ENCODE results near the gene NPAS4.
"Not testable (repeated sequence)": the region's sequence is repeated elsewhere in the genome, so short reads cannot be mapped to it uniquely, and the experiment has no call there.

The NPAS4 gene

DNA sequence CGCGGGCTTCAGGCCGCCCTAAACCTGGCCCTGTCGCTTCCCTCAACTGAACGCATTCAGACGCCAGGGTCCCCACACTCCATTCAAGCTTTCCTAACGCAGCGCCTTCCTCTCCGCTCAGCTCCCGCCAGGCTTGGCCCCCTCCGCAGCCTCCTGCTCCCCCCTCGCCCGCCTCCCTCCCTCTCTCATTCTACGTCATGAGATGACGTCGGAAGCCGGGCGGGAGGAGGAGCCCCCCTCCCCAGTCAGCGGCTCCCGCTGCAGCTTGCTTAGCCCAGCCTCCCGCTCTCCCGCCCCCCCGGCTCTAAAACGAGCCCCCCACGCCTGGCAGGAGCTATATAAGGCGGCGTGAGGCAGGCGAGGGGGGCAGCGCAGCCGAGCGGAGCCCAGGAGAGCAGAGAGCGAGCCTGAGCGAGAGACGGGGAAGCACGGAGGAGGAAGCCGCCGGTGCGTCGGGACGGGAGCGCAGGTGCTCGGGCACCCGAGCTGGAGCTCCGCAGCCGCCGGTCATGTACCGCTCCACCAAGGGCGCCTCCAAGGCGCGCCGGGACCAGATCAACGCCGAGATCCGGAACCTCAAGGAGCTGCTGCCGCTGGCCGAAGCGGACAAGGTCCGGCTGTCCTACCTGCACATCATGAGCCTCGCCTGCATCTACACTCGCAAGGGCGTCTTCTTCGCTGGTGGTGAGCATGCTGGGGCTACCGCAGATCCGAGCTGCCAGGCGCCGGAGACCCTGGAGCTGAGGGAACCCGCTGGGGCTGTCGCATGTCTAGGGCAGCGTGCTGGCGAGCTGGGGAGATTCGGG, at the start of gene NPAS4:
TSS of gene NPAS4 (plus strand) at position 365 of the 806 bp plus-strand sequence. CDS start at position 510, 145 bp downstream.
- DNase-seq (ENCODE audit: low read depth) = no peak

DNA sequence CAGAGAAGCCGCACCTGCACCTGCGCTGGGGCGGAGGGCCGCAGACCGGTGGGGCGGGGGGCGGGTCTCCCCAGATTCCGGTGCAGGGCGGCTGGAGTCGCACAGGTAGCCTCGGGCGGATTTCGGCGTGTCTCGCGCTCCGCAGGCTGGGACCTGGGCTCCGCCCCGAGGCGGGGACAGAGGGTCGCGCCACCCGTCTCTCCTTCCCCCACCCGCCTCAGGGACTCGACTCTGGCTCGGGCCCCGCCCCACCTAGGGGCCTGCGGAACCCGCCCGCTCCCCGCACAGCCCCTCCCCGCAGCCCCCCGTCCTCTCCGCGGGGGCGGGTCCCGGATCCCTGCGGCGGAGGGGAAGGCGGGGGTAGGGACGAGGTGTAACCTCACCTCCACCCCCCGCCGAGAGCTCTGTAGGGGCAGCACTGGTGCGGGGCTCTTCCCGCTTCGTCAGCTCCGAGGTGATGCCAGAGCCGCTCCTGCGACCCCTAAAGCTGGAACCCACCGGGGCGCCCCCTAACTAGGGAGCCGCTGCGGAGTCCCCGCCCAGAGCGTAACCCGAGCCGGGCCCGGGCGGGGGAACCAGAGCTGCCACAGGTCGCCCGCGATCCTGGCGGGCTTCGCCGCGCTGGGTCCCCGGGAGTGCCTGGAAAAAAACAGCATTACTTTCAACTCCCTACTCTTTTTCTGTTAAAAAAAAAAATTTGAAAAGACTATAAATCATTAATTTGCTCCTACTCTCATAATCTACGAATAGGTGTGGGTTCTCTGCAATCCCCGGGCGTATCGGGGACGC, 49.0 kb upstream of the NPAS4 start, which contains the start of gene SLC29A2:
TSS of gene SLC29A2 (minus strand) at position 134 of the 789 bp plus-strand sequence. CDS start 169 bp downstream, outside the sequence.
- peak; percentile 51 for DNase-seq (ENCODE audit: low read depth)

DNA sequence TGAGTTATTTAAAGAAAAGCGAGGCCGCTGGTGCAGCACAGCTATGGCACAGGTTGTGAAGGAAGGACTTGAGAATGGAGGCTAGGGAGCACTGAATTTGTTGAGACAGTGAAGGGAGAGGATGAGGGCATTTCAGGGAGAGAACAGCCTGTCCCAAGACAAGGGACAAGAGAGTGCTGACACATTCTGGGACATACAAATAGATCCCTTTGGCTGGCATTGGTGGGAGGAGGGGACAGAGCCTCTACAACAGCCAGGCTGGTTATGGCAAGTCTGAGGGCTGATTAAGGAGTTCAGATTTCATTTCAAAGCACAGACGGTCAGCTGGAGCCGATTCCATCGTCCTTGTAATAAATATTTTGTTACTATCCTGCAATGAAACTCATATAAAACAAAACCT, 47.6 kb upstream of the NPAS4 start:
- no peak for DNase-seq (ENCODE audit: low read depth)

DNA sequence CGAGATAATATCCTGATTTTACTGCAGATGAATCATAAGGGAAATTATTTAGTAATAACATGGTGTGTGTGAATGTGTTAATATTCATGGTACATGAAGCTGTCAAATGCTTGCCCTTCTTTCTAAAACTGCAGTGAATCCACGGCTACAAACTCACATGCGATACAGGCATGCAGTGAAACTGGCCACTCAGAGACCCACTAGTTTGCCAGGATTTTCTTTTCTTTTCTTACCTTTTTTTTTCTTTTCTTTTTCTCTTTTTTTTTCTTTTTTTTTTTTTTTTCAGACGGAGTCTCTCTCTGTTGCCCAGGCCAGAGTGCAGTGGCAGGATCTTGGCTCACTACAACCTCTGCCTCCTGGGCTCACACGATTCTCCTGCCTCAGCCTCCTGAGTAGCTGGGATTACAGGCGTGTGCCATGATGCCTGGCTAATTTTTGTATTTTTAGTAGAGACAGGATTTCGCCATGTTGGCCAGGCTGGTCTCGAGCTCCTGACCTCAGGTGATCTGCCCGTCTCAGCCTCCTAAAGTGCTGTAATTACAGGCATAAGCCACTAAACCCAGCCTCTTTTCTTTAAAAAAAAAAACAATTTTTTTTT, 47.0 kb upstream of the NPAS4 start:
- not testable (repeated sequence) for DNase-seq (ENCODE audit: low read depth)

DNA sequence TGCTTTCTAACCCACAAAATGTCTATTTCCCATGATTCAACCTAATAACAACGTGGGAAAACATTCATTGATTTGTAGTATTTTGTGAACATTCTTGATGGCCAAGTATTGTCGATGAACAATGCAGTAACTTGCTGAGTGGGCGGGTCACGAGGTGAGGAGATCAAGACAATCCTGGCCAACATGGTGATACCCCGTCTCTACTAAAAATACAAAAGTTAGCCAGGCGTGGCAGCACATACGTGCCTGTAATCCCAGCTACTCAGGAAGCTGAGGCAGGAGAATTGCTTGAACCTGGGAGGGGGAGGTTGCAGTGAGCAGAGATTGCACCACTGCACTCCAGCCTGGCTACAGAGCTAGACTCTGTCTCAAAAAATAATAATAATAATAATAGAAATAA, 40.6 kb upstream of the NPAS4 start:
- not testable (repeated sequence) for DNase-seq (ENCODE audit: low read depth)

DNA sequence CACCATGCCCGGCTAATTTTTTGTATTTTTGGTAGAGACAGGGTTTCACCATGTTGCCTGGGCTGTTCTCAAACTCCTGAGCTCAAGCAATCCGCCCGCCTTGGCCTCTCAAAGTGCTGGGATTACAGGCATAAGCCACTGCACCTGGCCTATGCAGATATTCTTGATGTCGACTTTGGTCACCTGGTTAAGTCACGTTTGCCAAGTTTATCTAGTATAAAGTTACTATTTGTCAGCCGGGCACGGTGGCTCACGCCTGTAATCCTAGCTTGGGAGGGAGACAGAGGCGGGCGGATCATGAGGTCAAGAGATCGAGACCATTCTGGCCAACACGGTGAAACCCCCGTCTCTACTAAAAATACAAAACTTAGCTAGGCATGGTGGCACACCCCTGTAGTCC, 36.5 kb upstream of the NPAS4 start:
- not testable (repeated sequence) for DNase-seq (ENCODE audit: low read depth)

DNA sequence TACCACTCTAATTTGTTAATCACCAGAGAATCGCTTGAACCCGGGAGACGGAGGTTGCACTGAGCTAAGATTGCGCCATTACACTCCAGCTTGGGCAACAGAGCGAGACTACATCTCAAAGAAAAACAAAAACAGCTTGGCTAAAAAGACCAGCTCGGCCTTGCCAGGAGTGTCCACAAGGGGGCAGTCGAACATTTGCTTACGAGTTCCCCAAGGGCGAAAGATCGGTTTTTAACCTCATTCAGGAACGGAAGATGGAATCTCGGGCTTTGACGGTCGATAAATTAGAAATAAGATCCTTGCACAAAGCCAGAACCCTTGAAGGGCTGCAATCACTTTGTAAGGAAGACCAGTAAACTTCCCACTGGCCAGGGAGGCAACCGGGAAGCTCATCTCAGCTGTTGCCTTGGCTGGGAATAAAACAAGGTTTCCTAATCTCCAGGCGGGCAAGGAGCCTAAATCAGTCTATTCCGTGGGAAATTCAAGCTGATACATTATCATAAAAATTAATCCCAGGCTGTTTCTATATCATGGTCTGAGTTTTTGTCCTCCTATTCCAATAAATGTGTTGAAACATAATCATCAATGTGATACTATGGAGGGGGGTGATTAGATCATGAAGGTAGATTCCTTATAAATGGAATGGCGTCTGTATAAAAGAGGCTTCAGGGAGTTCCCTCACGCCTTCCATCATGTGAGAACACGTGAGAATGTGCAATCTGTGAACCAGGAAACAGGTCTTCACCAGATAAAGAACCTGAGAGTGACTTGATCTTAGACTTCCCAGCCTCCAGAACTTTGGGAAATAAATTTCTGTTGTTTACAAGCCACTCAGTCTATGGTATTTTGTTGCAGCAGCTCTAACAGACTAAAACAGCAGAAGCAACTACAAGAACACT, 34.4 kb upstream of the NPAS4 start:
- peak; percentile 67 for DNase-seq (ENCODE audit: low read depth)

DNA sequence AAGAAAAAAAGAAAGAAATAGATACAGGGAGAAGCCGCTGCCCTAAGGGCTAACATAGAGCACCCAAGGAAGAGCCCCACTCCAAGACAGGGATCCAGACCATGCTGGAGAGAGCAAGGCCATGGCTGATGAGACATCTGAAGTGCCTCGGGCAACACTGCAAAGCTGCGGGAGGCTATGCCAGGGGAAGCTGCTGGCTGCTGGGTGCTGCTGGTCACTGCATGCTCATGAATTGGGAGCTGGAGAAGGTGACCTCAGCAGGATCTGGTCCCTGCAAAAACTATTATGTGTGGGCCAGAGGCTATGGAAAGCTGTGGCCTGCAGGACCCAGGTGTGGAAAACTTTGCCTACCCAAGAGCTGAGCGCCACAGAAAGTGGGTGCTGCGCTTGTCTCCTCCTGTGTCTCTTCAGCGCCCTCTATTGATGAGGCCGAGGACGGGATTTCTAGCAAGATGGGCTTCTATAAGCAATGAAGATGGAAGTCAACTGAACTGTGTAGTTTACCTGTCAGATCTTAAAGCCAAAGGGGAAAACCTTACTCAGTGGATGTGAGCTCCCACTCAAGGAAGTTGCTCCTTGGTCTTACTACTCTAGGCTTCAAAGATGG, 32.0 kb upstream of the NPAS4 start:
- no peak for DNase-seq (ENCODE audit: low read depth)

DNA sequence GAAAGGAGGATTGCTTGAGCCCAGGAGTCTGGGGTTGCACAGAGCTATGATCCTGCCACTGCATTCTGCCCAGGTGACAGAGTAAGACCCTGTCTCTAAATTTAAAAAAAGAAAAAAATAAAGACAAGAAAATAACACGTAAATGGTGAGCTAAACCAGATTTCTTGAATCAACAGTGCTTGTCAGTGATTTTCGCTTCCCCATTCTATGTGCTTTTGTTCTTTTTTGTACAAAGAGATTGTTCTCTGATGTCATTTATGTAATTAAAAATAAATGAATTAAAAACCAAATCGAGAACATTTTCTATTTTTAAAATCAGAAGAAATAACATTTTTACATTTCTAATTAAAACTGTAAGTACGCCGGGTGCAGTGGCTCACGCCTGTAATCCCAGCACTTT, 29.5 kb upstream of the NPAS4 start:
- DNase-seq (ENCODE audit: low read depth) = no peak

DNA sequence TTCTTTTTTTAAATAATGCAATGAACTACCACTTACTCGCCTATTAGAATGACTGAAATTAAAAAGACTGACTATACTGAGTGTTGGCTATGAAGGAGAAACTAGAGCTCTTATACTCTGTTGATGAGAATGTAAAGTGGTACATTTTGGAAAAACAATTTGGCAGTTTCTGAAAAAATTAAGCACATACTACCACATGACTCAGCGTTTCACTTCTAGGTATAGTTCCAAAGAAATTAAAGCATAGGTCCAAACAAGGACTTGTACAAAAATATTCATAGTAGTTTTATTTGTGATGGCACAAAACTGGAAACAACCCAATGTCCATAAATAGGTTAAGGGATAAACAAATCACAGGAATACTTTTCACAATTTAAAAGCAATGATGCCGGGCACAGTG, 26.9 kb upstream of the NPAS4 start:
- no peak for DNase-seq (ENCODE audit: low read depth)

DNA sequence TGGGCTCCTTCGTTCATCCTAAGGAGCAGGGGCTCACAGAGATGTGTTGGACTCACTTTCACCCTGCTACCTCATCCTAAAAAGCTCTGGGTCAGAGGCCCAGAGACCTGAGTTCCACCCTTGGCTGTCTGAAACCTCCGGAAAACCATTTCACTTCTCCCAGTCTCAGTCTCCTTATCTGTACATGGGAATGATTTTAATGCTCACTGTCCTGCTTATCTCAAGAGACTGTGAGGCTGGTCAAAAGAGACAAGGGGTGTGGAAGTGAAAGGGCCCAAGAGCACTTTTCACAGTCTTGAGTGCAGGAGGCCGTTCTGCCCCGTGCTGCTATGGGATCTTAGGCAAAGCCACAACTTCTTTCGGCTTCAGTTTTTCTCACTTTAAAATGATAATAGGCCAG, 13.2 kb upstream of the NPAS4 start:
- DNase-seq (ENCODE audit: low read depth) = no peak

DNA sequence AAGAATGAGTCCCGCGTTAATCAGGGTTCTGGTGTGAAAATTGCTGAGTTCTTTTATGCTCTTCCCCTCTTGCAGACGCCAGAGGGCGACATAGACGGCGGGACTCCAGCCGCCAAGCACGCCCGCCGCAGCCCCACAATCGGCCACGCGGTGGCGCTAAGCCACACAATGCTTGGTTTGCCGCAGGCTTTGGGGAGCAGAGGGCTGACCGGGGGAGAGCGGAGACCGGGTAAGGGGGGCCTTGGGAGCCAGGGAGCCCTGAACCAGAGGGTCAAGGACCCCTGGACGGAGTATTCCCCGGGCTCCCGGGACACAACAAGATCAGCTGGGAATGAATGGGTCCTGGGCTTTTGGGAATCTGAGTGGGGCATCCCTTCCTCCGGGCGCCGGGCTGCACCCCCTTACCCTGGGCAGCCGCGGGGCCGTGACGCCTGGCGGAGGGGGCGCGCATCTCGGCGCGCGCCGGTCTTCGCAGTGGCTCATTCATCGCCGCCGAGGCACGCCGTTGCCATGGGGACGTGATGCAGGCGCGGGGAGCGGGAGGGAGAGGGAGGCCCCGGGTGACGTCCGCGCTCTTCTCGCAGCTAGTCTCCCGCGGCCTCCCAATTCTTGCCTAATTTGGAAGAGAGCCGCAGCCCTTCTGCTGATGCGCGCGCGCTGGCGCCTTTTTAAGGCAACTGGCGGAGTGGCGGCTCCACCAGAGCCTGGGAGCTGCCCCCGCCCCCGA, 12.2 kb upstream of the NPAS4 start:
- DNase-seq (ENCODE audit: low read depth) = peak; percentile 98

DNA sequence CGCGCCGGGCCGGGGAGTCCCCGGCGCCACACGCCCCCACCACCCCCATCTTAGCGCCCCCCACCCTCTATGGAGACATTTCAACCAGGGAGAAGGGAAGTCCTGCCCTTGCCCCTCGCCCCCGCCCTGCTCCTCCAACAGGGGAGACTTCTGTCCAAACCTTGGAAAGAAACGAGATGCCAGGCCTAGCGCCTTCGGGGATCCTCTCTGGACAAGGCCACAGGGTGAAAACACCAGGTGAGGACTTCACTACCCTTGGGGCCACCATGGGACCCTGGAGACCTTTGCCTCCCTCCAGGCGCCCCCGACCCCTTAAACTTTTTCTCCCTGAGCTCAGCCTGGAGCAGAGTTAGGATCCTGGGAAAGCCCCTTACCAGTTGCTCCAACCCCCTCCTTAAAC, 11.6 kb upstream of the NPAS4 start:
- no peak for DNase-seq (ENCODE audit: low read depth)

DNA sequence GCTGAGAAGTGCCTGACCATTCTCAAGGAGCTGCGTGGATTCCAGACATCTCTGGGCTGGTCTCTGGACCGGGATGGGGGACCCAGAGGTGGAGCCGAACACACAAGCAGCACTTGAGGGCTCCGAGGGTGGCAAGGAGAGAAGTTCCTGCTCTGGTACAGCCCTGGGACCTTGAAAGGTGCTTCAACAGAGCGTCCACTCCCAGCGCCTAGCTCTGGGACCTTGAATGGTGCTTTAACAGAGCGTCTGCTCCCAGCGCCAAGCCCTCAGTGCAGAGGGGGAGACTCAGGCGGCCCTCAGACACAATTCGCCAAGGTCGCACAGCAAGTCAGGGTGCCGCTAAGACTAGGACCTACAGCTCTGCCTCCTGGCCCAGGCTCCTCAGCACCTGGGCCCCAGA, 10.6 kb upstream of the NPAS4 start:
- no peak for DNase-seq (ENCODE audit: low read depth)

DNA sequence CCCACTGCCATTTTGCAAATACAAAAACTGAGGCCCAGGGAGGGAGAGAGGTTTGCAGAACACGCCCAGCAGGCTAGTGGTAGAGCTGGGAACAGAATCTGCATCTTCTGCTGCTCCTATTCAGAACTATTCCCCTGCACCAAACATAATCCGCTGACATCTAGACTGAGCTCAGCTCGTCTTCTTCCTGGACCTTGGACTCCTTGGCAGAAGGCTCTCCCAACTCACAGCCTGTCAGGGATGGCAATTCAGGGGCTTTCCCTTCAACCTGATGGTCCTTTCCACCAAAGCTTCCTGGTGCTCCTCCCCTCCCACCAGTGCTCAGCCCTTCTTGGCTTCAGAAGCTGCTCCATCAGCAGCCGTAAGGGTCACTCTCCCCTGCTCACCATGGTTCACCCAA, 9.5 kb upstream of the NPAS4 start:
- no peak for DNase-seq (ENCODE audit: low read depth)

DNA sequence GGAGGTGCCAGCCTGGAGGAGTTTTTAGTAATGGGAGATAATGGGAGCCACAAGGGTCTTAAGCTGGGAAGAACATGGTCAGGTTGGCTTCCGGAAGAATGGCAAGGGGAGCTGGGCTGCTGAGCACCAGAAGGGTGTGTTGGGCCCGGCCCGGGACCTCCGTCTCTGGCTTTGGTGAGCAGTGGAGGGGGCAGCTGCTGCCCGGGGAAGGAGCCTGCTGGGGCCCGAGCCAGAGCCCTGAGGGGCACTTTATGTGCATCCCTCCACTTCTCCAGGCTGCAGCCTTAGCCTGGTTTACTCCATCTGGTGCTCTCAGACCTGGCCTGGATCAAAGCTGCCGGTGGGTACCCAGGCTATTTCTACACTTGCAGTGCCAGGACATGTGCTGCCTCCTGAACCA, 8.7 kb upstream of the NPAS4 start:
- no peak for DNase-seq (ENCODE audit: low read depth)

DNA sequence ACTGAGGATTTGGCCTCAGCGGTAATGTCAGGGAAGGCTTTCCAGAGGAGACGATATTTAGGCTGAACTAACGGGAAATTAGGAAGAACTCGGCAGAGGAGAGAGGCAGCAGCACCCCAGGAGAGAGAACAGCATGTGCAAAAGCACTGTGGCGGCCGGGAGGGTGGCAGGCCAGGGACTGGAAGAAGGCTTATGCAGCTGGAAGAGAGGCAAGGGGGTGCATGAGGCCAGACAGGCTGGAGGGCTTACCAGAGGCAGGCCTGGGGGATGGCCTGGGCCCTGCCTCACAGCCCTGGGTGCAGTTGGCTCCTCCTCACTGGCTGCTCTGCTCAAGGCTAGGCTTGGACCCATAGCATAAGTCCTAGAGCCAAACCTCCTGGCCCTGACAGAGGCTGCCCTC, 7.7 kb upstream of the NPAS4 start:
- DNase-seq (ENCODE audit: low read depth) = no peak

DNA sequence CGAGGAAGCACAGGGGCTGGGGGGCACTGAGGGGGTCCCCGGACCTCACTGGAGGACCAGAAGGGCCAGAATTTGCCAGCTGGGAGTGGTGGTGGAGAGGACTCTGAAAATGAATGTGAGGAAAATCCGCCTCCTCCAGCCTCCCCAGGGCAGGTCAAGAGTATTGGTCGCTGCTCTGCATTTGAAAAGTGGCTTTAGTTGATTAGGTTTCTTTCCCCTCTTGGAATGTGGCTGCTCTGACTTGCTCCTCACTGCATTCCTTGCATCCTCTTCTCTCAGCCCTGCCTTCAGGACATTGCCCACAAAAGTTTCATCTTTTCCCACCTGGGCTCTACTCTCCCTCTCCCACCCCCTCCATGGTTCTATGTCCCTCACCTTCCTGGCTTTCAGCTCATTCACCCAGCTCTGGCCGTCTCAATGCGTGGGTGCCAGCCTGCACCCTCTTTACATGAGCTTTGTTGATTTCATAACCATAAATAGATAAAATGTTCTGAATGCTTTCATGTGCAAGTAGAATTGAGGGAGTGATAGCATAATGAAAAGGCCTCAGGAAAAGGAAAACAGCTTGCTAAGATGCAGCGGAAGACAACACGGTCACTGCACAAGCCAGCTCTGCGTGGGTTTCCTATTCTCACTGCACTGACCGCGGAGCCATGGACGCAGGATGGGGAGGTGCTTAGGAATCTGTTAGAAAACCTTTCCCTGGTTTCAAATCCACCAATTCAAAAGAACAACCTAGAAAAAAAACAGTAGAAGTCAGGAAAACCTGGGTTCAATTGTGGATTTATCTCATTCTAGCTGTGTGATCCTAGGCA, 6.5 kb upstream of the NPAS4 start:
- no peak for DNase-seq (ENCODE audit: low read depth)

DNA sequence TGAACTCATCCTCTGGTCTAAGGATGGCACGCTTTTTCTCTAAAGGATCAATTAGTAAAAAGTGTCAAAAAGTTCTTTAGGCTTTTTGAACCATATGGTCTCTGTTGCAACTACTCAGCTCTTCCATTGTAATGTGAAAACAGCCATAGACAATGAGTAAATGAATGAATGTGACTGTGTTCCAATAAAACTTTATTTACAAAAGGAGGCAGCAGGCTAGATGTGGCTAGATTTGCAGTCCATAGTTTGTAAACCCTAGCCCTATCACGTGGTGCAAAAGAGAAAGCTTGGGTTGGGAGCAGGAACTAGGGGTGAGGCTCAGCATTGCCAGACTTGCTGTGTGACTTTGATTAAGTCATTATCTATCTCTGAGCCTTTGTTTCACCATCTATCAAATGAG, 5.4 kb upstream of the NPAS4 start:
- no peak for DNase-seq (ENCODE audit: low read depth)

DNA sequence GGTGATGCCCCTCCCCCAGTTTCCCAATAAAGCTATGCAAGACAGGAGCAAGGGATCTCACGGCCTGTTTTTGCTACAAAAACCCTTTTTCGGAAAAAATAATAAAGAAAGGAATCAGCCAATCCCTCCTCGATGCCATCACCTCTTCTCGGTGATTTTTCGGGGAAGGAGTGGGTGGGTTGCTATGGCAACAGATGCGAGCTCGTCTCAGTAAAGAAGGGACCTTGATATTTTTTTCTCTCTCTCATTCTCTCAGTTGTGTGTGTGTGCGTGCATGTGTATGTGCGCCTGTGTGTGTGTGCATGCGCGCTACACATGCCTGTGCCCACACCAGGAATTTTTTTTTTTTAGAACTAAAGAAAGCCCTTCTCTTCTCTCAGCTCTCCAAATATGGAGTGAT, 3.8 kb upstream of the NPAS4 start:
- no peak for DNase-seq (ENCODE audit: low read depth)

Data from stimulated activated CD8-positive, alpha-beta memory T cell treated with anti-CD3 and anti-CD28 coated beads, Interleukin-15, amount 100 ng/mL, for 24 hours (primary cell).